IPS-18c (cell line): Measurements from ENCODE around the gene TMEM117.
A peak's percentile ranks its signal among the peaks of the same experiment; 100 is the strongest.
"Not testable (repeated sequence)": the region's sequence is repeated elsewhere in the genome, so short reads cannot be mapped to it uniquely, and the experiment has no call there.

ENCODE experiments used
- H3K4me3 ChIP-seq: 2 replicates; pipeline ENCODE4 v1.7.0; 2013; ENCODE audit warnings: low read depth, mild to moderate bottlenecking, low read length, moderate library complexity; ENCODE audit not compliant: insufficient read depth
- H3K9me3 ChIP-seq: one replicate; pipeline ENCODE4 v1.6.1; 2013; ENCODE audit warnings: mild to moderate bottlenecking, low read length, moderate library complexity; ENCODE audit not compliant: control insufficient read depth, insufficient read depth

TMEM117 gene

GRCh38 chr12:43832463-43833168 lies 3.3 kb upstream of the TMEM117 start:
- no peak overlapping the region for H3K4me3 ChIP-seq
- no peaks in the 10 kb centered on the region for H3K9me3 ChIP-seq

GRCh38 chr12:43835264-43835655 lies 621 bp upstream of the TMEM117 start:
- no peaks in the 10 kb centered on the region for H3K9me3 ChIP-seq
- H3K4me3 ChIP-seq: peak overlapping the region; percentile 81

GRCh38 chr12:43836475-43836989 lies 651 bp downstream of the TMEM117 start:
- no peaks in the 10 kb centered on the region for H3K9me3 ChIP-seq

GRCh38 chr12:43840338-43840737 lies 4.5 kb downstream of the TMEM117 start:
- Histone ChIP-seq H3K9me3 (no peaks in the 10 kb centered on the region), H3K4me3 (no peak overlapping the region)

More at GRCh38 chr12:43836475-43836989, 651 bp downstream of the TMEM117 start:
- peak overlapping the region; percentile 81 for H3K4me3 ChIP-seq

GRCh38 chr12:43841253-43841652 lies 5.4 kb downstream of the TMEM117 start:
- Histone ChIP-seq H3K9me3 (no peaks in the 10 kb centered on the region), H3K4me3 (no peak overlapping the region)

- no peaks in the 10 kb centered on the region for H3K9me3 ChIP-seq
- no peak overlapping the region for H3K4me3 ChIP-seq
Measured at GRCh38 chr12:43842259-43842658, 6.4 kb downstream of the TMEM117 start.

- H3K4me3 ChIP-seq, H3K9me3 ChIP-seq: not testable (repeated sequence)
Measured at GRCh38 chr12:43847425-43848225, 11.7 kb downstream of the TMEM117 start.

- no peak overlapping the region for H3K4me3 ChIP-seq
- H3K9me3 ChIP-seq: no peaks in the 10 kb centered on the region
Measured at GRCh38 chr12:43848226-43848507, 12.3 kb downstream of the TMEM117 start.

- Histone ChIP-seq H3K4me3 (no peak overlapping the region), H3K9me3 (no peaks in the 10 kb centered on the region)
Measured at GRCh38 chr12:43848786-43849185, 12.9 kb downstream of the TMEM117 start.

- H3K4me3 ChIP-seq: no peak overlapping the region
- H3K9me3 ChIP-seq: no peaks in the 10 kb centered on the region
Measured at GRCh38 chr12:43852744-43853143, 16.9 kb downstream of the TMEM117 start.

- H3K9me3 ChIP-seq: no peaks in the 10 kb centered on the region
- H3K4me3 ChIP-seq: no peak overlapping the region
Measured at GRCh38 chr12:43856972-43857371, 21.1 kb downstream of the TMEM117 start.

- H3K4me3 ChIP-seq: no peak overlapping the region
- H3K9me3 ChIP-seq: no peaks in the 10 kb centered on the region
Measured at GRCh38 chr12:43858096-43858495, 22.2 kb downstream of the TMEM117 start.

- Histone ChIP-seq H3K9me3 (no peaks in the 10 kb centered on the region), H3K4me3 (no peak overlapping the region)
Measured at GRCh38 chr12:43858991-43859390, 23.1 kb downstream of the TMEM117 start.

GRCh38 chr12:43861015-43861839 lies 25.3 kb downstream of the TMEM117 start:
- H3K4me3 ChIP-seq: no peak overlapping the region
- peaks cover 2% of the 10 kb centered on the region for H3K9me3 ChIP-seq

- Histone ChIP-seq H3K9me3 (peaks cover 2% of the 10 kb centered on the region), H3K4me3 (no peak overlapping the region)
Measured at GRCh38 chr12:43861840-43862150, 25.9 kb downstream of the TMEM117 start.

GRCh38 chr12:43863770-43864366 lies 28.0 kb downstream of the TMEM117 start:
- H3K4me3 ChIP-seq: no peak overlapping the region
- H3K9me3 ChIP-seq: peaks cover 2% of the 10 kb centered on the region

- H3K4me3 ChIP-seq, H3K9me3 ChIP-seq: not testable (repeated sequence)
Measured at GRCh38 chr12:43864557-43864956, 28.7 kb downstream of the TMEM117 start.
